Measurements from ENCODE around the gene MIPEP. TPM values are rescaled to one million over a fixed set of nuclear protein-coding genes. Genes with fewer than 3 reads are reported as not detected.
A peak's percentile ranks its signal among the peaks of the same experiment; 100 is the strongest.
"Not testable (repeated sequence)": the region's sequence is repeated elsewhere in the genome, so short reads cannot be mapped to it uniquely, and the experiment has no call there.

The MIPEP gene
- total RNA-seq, 1 donor from 2014 or later: 22.9 TPM

DNA sequence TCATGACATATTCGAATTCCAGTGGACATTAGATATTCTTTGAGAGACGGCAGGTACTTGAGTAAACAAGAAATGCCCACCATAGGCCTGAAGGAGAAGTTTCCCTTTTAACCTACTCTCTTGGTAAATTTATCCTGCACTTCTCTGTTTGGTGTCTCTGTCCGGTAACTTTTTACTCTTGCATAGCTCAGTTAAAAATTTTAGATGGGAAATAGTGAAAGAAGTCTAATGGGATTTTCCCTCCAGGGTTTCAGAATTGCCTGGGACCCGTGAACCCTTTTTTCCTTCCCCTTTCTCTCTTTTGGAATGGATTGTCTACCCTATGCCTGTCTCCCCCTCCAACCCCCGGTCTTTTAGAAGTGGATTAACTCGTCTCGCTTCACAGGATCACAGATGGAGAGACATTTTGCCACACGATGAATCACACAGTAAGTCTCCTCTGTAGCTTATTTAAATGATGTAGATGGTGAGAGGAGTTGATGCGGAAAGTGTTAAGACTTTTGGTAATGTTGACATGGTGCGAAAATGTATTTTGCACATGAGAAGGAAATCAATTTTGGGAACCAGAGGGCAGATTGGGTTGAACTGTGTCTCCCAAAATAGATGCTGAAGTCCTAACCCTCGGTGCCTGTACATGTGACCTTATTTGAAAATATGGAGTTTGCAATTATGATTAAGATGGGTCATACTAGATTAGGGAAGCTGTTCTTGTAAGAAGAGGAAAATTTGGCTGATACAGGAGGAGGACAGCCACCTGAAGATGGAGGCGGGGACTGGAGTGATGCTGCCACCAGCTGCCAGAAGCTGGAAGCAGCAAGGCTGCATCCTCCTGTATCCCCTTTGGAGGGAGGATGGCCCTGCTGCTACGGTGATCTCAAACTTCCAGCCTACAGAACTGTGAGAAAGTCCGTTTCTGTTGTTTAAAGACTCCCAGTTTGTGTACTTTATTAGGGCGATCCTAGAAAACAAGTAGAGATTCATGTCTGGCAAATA is 711 bp upstream of the MIPEP start:
- DNase-seq (ENCODE audit: low read depth, low spot score): no peak

DNA sequence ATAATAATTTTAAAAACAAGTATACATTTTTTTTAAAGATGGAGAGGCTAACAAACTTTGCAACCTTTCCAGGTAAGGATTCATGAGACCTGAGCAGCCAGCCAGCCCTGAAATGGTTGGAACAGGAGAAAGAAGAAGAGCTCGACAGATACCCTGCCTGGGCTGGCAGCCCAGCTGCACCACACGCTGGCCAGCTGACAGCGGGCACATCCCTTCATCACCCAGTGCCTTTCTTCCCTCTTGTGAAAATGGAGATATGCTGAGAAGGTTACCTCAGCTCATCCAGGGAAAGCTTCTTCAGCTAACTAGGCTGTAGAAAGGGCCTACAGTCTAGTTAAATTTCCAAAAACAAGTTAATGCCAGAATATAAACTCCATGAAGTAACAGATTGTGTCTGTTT is 4.8 kb downstream of the MIPEP start:
- not testable (repeated sequence) for DNase-seq (ENCODE audit: low read depth, low spot score)

DNA sequence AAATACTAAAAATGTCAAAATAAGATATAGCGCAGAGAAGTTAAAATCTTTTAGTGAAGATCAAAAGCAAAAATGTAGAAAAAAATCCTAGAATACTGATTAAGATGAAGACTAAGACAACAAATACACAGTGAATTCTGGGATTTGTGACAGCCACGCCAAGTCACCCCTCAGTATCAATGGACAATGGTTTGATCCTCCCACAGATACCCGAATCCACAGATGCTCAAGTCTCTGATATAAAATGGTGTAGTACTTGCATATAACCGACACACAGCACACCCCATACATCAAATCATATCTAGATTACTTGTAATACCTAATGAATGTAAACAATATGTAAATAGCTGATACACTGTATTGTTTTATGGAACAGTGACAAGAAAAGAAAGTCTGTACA is 5.9 kb downstream of the MIPEP start:
- DNase-seq (ENCODE audit: low read depth, low spot score): no peak

DNA sequence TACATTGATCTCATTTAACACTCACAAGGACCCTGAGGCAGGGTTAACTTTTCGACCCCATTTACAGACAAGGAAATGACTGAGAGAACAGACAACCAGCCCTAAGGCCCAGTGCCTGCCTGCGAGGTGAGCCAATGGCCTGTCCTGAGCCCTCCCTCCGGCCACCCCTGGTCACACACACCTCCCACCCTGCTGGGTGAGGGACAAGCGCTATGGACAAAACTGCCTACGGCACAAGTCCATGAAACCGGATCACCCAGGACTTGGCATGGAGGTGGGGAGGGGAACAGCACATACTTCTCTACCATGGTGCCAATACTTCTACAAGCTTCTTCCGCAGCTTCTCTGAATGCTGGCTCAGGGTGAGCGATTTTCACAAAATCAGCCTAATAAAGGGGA is 7.8 kb downstream of the MIPEP start:
- DNase-seq (ENCODE audit: low read depth, low spot score): not testable (repeated sequence)

DNA sequence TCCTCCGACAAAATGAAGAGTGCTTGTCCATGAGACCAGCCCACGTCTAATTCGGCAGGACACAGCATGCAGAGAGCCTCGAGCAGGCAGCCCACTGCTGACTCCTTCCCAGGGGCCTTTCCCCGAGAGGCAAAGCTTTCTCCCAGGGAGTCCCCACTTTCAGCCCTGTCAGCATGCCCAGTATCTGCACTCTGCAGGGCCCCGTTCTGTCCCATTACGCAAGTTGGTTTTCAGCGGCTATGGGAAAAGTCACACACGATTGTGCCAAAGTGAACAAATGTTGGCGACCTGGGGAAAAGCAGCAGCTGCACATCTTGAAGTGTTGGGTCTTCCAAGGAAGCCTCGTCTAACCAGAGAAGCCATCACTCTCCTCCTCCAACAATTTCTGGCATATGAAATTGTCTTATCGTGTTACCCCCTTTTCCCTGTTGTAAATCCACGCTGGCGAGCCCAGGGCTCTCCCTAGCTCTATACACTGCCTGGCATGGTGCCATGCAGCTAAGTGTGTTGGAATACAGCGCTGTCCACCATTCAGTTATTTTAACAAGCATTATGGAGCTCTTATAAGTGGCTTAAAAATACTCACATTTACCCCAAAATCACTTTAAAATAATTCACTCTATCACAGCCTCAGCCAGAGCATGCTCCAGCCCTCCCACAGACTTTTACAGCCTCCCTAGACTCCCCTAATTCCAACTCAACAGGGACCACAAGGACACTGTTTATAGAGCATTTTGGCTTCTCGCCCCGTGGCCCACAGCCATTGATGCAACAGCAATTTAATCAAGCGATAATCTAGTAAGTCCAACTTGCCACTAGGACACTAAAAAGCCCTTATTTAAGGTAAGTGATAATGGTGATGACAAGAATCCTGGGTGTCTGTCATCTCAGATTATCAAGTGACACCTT is 8.5 kb downstream of the MIPEP start:
- not testable (repeated sequence) for DNase-seq (ENCODE audit: low read depth, low spot score)

DNA sequence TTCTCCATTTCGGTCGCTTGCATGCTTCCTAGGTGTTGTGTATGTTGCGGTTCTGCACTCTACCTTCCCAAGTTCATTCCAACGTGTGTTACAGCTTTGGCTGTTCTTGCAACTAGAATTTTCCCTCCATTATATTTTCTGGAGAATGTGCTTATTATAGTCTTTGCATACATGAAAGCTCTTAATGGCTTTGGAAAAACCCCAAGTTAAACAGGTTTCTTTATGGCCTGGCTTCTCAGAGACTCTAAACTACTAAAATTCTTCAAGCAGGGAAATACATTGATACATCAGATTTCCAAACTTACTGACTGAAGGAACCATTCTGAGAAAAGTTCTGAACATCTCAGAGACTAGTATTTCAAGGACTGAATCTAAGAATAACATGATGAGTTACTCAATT is 11.9 kb downstream of the MIPEP start:
- DNase-seq (ENCODE audit: low read depth, low spot score): no peak

DNA sequence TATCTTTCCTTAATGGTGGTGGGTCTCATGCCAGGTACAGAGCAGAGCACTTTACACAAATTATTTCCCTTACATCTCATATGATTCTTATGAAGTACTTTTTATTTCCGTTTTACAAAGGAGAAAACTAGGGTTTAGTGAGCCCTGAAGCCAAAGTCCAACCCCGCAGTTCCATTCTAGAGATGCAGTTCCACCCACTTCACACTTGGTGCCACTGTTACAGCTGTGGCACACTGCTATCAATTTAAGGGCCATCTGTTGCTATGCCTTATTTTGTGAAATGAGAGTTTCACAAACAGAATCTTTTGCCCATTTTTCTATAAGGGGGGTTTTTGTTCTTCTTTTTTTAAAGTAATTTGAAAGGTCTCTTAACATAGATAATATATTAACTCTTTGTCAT is 12.9 kb downstream of the MIPEP start:
- DNase-seq (ENCODE audit: low read depth, low spot score): no peak

DNA sequence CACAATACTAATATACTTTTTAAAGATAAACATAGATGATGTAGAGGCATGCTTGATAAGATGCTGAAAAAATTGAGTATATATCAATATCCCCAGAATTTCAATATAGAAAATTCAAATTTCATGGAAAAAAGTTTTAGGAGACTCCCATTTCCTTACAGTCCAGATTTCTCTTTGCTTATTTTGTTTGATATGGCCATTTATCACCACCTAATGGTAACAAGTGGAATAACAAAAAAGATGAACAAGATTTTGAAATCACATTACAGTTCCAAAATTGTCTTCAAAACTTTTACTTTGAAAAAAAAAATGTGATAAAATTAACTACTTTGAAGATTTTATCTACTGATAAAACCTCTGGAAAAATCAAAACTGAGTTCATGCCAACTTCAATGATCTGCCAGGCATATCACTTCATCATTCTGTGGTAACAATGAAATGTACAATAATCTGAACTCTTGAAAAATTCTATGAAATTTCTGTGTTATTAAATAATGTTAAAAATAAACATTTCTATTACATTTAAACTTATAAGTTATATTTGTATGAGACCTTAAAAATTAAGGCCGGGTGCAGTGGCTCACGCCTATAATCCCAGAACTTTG is 17.5 kb downstream of the MIPEP start:
- DNase-seq (ENCODE audit: low read depth, low spot score): no peak

DNA sequence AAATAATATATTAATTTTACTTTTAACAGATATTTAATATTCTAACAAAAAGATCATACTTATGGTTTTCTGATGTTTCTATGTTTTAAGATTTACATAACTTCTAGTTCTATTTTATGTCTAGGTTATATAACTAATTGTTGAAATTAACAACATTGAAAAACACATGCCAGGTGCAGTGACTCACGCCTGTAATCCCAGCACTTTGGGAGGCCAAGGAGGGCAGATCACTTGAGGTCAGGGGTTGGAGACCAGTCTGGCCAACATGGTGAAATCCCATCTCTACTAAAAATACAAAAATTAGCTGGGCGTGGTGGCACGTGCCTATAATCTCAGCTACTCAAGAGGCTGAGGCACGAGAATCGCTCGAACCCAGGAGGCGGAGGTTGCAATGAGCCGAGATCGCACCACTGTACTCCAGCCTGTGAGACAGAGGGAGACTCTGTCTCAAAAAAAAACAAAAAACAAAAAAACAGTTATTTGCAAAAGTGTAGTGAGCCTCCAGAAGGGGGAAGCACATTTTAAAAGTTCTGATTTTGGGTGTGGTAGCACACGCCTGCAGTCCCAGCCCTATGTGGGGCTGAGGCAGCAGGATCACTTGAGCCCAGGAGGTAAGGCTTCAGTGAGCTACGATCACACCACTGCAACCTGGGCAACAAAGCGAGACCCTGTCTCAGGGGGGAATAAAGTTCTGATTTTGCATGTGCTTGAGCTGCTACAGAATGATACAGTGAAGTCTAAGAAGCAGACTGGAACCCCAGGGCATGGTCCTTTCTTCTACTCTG is 18.7 kb downstream of the MIPEP start:
- no peak for DNase-seq (ENCODE audit: low read depth, low spot score)

DNA sequence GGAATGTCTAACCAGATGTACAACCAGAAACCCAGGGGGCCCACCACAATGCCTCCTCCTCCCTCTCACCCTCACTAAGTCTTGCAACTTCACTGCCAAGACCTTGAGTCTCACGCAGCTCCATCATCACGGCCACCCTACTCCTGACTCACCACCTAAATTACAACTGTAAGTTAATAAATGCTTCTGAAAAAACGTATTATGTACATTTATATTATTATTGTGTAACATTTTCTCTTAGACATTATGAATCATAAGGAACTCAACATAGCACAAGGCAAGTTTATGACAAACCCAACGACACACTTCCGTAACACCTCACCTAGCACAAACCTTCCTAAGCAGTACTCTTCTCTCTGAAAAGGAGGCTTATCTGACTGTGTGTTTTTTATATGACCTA is 20.7 kb downstream of the MIPEP start:
- DNase-seq (ENCODE audit: low read depth, low spot score): no peak

DNA sequence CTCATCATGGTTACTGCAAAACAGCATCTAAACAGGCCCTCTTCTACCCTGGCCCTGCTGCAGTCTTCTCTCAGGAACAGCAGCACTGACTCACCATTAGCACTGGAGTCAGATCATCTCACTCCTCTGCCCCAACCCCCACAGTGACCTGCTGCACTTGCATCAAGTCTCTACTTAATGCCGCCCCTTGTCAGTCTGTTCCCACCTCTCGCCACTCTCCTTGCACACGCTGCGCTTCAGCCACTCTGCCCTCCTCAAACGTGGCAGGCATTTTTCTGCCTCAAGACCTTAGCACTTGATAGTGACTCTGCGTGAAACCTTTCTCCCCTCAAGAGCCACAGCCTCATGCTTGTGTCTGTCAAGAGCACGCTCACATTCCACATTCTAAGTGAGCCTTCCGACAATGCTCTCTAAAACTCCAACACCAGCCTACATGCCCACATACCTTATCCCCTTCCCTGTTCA is 22.1 kb downstream of the MIPEP start:
- DNase-seq (ENCODE audit: low read depth, low spot score): no peak

DNA sequence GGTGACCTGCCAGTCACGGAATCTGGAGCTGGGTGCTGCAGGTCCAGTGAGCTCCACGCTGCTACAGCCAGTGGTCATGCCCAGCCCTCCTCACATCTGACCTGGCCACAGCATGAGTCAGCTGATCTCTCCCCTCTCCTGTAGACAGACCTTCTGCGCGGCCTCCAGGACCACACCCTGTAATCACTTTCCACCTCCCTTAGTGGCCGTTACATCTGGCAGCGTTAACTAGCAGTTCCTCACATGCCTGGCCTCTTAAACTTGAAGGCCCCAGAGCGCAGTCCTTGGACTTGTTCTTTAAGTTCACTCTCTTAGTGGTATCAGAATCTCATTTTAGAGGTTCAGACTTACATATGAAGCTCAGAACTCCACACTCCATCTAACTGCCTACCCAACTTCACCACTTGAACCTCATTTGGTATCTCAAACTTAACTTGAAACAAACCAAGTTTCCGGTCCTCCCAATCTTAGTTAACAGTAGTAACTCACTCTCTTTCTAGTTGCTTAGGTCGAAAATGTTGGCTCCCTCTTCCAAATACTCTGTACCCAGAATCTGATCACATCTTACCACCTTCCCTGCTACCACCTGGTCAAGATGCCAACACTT is 22.7 kb downstream of the MIPEP start:
- DNase-seq (ENCODE audit: low read depth, low spot score): no peak

DNA sequence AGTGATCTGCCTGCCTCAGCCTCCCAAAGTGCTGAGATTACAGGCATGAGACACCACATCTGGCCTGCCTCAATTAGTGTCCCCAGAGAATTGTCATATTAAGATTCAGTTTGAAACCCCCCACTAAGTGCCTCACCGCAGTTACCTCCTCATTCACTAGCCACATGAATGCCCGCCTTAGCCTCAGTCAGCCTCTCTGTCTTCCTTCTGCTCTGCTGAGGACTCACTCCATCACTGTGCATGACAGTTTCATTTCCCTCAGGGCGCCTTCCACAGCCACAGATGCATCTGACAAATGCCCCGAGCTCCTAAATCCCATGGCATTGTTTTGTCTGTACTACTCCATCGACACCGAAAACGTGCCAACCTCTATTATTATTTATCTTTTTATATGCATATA is 23.3 kb downstream of the MIPEP start:
- no peak for DNase-seq (ENCODE audit: low read depth, low spot score)

DNA sequence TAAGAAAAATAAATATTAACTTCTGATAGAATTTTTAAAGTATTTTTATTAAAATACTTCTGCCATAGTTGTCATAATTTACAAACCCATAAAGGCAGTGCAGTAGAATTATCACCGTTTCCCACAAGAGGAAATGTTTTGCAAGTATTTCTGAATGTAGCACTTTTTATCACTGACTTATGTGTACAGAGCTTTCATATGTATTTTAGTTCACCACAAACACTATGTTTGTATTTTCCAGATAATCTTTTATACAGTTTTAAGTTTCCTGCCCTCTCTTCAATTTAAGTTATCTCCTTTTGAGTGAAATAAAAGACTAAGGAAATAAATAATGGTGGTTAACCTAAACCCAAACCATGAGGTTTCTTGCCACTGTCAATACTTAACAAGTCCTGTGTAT is 24.2 kb downstream of the MIPEP start:
- no peak for DNase-seq (ENCODE audit: low read depth, low spot score)

DNA sequence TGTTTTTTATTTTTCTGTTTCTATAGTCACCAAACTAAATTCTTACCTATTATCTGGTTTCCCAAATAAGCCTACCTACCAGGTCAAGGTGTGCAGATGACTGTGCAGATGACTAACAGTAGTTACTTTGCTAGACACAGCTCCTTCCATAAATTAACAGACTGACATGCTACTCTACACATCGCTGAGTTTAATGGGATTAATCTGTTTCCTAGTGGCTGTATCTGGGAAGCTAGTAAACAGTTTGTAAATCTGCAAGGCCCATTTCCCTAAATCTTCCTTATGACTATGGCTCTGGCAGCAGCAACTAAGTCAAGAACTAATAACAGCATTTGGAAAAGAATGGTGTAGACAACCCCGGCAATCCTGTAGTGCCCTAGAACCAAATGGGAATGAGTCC is 27.9 kb downstream of the MIPEP start:
- no peak for DNase-seq (ENCODE audit: low read depth, low spot score)

DNA sequence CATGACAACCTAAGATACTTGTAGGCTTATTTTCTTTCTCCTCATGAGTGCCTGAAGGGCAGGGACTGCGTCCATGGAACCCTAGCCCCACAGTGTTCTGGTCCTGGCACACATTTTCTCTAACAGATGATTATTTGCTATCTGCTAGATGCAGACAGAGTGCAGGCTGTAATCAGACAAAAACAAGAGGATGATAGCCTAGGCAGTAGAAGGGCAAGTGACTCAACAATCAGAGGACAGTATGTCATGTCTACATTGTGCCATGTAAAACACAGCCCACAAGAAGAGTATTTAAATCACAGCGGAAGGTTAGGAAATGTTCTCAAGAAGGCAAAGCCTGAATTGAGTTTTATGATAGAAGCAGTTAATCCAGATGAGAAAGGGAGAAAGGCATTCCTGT is 29.3 kb downstream of the MIPEP start:
- DNase-seq (ENCODE audit: low read depth, low spot score): no peak

DNA sequence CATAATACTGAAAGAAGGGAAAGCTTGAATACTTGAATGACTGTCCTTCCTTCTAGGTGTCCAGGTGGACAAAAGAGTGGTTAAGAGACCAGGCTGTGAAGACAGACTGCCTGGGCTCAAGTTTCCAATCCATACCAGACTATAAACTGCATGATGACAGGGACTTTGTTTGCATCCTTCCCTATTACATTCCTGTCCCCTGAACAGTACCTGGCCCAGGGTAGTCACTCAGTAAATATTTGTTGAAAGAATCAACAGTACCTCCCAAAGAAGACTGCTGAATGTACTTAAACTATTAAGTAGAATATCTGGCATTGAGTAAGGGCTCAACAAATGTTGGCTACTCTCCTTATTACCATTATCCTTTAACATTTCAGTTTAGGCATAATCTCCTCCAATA is 29.7 kb downstream of the MIPEP start:
- no peak for DNase-seq (ENCODE audit: low read depth, low spot score)

DNA sequence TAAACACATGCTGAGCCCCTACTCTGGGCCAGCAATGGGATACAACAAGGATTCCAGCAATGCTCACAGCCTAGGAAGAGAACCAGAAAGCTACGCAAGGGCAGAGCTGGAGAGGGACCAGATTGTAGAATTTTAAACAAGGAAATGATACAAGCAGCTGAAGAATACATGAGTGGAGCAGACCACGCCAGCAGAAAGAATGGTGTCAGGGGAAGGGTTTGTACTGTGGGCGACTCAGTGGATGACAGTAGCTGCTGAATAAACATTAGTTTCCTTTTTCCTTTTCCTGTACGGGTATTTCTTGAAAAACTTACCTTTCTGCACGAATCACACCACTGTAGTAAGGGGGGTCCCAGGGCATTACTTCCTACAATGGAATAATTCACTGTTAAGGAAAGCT is 30.7 kb downstream of the MIPEP start:
- peak; percentile 24 for DNase-seq (ENCODE audit: low read depth, low spot score)

DNA sequence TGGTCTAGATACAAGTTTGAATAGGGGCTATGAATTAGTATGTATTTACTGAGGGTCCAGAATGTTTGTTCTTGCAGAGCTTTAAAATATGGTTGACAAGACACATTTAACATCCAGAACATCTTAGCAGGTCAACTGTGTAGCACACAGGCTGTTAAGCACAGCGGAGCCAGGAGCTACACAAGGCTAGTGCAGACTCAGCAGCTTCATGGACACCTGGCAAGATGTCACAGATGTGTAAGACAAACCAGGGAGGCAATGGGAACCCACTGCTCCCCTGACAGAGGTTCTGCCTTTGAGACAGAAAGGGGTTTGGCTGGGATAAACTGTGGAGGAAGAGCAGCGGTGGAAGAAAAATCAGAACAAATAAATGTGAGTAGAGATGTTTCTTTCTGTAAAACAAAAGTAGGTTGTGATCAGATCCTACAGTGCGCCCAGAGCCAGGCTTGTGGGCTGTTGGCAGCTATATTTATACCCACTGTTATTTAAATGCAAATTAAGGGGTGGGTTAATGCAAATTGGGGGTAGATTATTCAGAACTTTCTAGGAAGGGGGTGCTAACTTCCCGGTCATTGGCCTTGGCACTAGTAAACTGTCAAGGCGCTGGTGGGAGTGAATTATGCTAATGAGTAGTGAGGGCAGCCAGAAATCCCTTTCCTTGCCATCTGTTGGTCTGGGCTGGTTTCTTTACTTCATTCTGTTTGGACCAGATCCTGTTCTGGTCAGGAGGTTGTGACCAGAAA is 33.0 kb downstream of the MIPEP start:
- no peak for DNase-seq (ENCODE audit: low read depth, low spot score)

DNA sequence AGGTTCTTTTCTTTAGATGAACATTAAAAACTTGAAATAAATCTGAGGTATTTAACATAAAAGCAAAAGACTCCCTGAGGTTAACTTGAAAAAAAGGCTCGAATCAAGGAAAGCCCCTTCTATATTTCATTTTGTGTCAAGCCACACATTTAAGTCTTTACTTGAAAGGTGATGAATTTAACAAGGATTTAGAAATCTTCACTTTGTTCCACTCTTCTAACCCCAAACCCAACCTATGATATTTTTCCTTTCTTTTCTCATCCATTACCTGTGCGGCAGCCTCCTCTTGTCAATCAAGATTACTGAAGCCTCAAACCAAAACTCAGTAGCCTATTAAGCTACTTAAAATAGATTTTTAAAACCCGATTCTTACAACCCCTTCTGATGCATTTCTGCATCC is 33.8 kb downstream of the MIPEP start:
- DNase-seq (ENCODE audit: low read depth, low spot score): no peak

Measured in pulmonary artery endothelial cell (primary cell).